ENCODE measurements around the gene IL2. TPM values are rescaled to one million over a fixed set of nuclear protein-coding genes. Genes with fewer than 3 reads are reported as not detected.

Gene IL2
- total and polyA plus RNA-seq, 12 donors: 1.1 to 1.2 TPM; not detected in 10

DNA sequence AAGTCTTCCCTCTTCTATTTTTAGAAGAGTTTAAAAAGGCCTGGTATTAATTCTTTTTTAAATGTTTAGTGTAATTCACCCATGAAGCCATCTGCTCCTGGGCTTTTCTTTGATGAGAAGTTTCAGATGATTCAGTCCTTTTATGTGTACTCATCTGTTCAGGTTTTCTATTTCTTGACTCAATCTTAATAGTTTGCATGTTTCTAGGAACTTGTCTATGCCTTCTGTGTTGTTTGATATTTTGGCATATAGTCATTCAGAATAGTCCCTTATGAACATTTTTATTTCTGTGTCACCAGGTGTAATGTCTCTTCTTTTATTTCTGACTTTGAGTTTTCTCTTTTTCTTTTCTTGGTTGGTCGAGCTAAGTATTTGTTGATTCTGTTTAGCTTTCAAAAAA is 20.2 kb upstream of the IL2 start:
- no peaks in the 10 kb centered on the region for H3K27me3 ChIP-seq
- 69 to 84% (median 73%) methylated on average over 1 of the region's 1 CpG for WGBS, 4 donors
- TF ChIP-seq POLR2A (IDR thresholded peaks at IDR 0.05): no peak
- TF ChIP-seq, protein P1, sequence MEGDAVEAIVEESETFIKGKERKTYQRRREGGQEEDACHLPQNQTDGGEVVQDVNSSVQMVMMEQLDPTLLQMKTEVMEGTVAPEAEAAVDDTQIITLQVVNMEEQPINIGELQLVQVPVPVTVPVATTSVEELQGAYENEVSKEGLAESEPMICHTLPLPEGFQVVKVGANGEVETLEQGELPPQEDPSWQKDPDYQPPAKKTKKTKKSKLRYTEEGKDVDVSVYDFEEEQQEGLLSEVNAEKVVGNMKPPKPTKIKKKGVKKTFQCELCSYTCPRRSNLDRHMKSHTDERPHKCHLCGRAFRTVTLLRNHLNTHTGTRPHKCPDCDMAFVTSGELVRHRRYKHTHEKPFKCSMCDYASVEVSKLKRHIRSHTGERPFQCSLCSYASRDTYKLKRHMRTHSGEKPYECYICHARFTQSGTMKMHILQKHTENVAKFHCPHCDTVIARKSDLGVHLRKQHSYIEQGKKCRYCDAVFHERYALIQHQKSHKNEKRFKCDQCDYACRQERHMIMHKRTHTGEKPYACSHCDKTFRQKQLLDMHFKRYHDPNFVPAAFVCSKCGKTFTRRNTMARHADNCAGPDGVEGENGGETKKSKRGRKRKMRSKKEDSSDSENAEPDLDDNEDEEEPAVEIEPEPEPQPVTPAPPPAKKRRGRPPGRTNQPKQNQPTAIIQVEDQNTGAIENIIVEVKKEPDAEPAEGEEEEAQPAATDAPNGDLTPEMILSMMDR (IDR thresholded peaks at IDR 0.05): no peak
- no peak overlapping the region for H3K4me3 ChIP-seq
- no peaks in the 10 kb centered on the region for H3K36me3 ChIP-seq (replicated peaks in 1 of 2)
- no peaks in the 10 kb centered on the region for H3K9me3 ChIP-seq (replicated peaks in 1 of 3)
- DNase-seq: no peak
- H3K4me1 ChIP-seq (replicated peaks in 1 of 2): no peaks in the 10 kb centered on the region
- H3K27ac ChIP-seq: no peak overlapping the region
- intact Hi-C loops (cut with DNase I): no loop called here

DNA sequence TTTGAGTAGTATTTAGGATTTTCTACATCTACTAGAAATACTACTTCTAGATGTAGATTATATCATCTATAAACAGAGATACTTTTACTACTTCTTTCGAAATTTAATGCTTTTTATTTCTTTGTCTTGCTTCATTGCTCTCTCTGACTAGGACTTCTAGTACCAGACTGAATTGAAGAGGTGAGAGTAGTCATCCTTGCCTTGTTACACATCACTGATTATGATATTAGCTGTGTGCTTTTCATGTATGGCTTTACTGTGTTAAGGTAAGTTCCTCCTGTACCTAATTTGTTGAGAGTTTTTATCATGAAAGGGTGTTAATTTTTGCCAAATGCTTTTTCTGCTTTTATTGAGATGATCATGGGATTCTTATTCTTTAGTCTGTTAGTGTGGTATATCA is 19.6 kb upstream of the IL2 start:
- H3K4me1 ChIP-seq (replicated peaks in 1 of 2): no peaks in the 10 kb centered on the region
- no peak overlapping the region for H3K27ac ChIP-seq
- H3K27me3 ChIP-seq: no peaks in the 10 kb centered on the region
- H3K4me3 ChIP-seq: no peak overlapping the region
- WGBS, 4 donors: 46 to 65% (median 56%) methylated on average over 1 of the region's 1 CpG
- H3K9me3 ChIP-seq (replicated peaks in 1 of 3): no peaks in the 10 kb centered on the region
- no peak for DNase-seq
- no peak for TF ChIP-seq POLR2A (IDR thresholded peaks at IDR 0.05)
- TF ChIP-seq, protein P1 (IDR thresholded peaks at IDR 0.05): no peak
- intact Hi-C loops (cut with DNase I): no loop called here
- no peaks in the 10 kb centered on the region for H3K36me3 ChIP-seq (replicated peaks in 1 of 2)

DNA sequence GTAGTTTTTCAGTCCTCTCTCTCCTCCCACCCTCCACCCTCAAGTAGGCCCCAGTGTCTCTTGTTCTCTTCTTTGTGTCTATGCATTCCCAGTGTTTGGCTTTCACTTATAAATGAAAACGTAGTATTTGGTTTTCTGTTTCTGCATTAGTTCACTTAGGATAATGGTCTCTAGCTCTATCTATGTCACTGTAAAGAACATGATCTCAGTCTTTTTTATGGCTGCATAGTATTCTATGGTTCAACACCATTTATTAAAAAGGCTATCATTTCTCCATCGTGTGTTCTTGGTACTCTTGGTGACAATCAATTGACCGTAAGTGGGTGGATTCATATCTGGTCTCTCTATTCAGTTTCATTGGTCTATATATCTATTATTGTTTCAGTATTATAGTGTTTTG is 18.7 kb upstream of the IL2 start:
- no peak overlapping the region for H3K4me3 ChIP-seq
- no peak overlapping the region for H3K27ac ChIP-seq
- intact Hi-C loops (cut with DNase I): no loop called here
- whole genome bisulfite sequencing, 4 donors: 63 to 82% (median 74%) methylated on average over 3 of the region's 3 CpGs
- no peak for TF ChIP-seq POLR2A (IDR thresholded peaks at IDR 0.05)
- TF ChIP-seq, protein P1 (IDR thresholded peaks at IDR 0.05): no peak
- no peaks in the 10 kb centered on the region for H3K27me3 ChIP-seq
- H3K9me3 ChIP-seq (replicated peaks in 1 of 3): no peaks in the 10 kb centered on the region
- no peak for DNase-seq
- H3K36me3 ChIP-seq (replicated peaks in 1 of 2): no peaks in the 10 kb centered on the region
- H3K4me1 ChIP-seq (replicated peaks in 1 of 2): no peaks in the 10 kb centered on the region

DNA sequence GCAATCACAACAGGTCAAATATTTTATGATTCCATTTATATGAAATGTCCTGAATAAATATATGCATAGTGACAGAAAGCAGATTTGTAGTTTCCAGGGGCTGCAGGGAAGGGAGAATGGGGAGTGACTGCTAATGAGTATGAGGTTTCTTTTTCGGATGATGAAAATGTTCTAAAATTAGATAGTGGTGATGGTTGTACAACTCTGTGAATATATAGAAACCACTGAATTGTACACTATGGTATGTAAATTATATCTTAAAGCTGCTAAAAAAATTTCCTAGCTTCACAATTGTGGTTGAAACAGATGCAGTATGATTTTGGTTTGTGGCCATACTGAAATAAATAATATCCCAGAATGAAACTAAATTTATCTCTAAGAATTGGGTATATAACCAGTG is 12.9 kb upstream of the IL2 start:
- no peak for TF ChIP-seq POLR2A (IDR thresholded peaks at IDR 0.05)
- TF ChIP-seq, protein P1 (IDR thresholded peaks at IDR 0.05): no peak
- no peak for DNase-seq
- H3K36me3 ChIP-seq (replicated peaks in 1 of 2): no peaks in the 10 kb centered on the region
- intact Hi-C loops (cut with DNase I): no loop called here
- no peak overlapping the region for H3K4me3 ChIP-seq
- no peaks in the 10 kb centered on the region for H3K4me1 ChIP-seq (replicated peaks in 1 of 2)
- no peaks in the 10 kb centered on the region for H3K9me3 ChIP-seq (replicated peaks in 1 of 3)
- 77 to 91% (median 82%) methylated on average over 1 of the region's 1 CpG for WGBS, 4 donors
- no peaks in the 10 kb centered on the region for H3K27me3 ChIP-seq
- H3K27ac ChIP-seq: no peak overlapping the region

Data from adrenal gland (tissue), 12 donors.